HG03565 (cell line): ENCODE measurements around the gene ABCC5.

Experiments used
- ATAC-seq: cut with Tn5 transposase; IDR thresholded peaks from one replicate; pipeline ENCODE4 v1.9.1; 2021; ENCODE audit warnings: mild to moderate bottlenecking, moderate library complexity; ENCODE audit not compliant: unreplicated experiment

The ABCC5 gene

GRCh38 chr3:183981990-183982644, 35.6 kb downstream of the ABCC5 start:
- no peak for ATAC-seq

- no peak for ATAC-seq
Observed at GRCh38 chr3:183980403-183980802, 37.3 kb downstream of the ABCC5 start.

GRCh38 chr3:183975981-183976662, 41.6 kb downstream of the ABCC5 start:
- ATAC-seq: no peak

- ATAC-seq: no peak
Observed at GRCh38 chr3:183968666-183969245, 48.9 kb downstream of the ABCC5 start.

GRCh38 chr3:183967693-183968092, 50.0 kb downstream of the ABCC5 start:
- ATAC-seq: no peak

- no peak for ATAC-seq
Observed at GRCh38 chr3:183966361-183966791, 51.3 kb downstream of the ABCC5 start.

- ATAC-seq: no peak
Observed at GRCh38 chr3:183962807-183963206, 54.9 kb downstream of the ABCC5 start.

GRCh38 chr3:183959214-183959613, 58.5 kb downstream of the ABCC5 start:
- no peak for ATAC-seq

GRCh38 chr3:183958775-183959174, 58.9 kb downstream of the ABCC5 start:
- no peak for ATAC-seq

- ATAC-seq: no peak
Observed at GRCh38 chr3:183958226-183958625, 59.5 kb downstream of the ABCC5 start.

GRCh38 chr3:183954875-183955274, 62.8 kb downstream of the ABCC5 start:
- no peak for ATAC-seq

GRCh38 chr3:183953471-183954070, 64.1 kb downstream of the ABCC5 start:
- no peak for ATAC-seq

GRCh38 chr3:183951459-183951858, 66.2 kb downstream of the ABCC5 start:
- ATAC-seq: no peak

- ATAC-seq: no peak
Observed at GRCh38 chr3:183949690-183950089, 68.0 kb downstream of the ABCC5 start.

- ATAC-seq: no peak
Observed at GRCh38 chr3:183946037-183946436, 71.6 kb downstream of the ABCC5 start.

GRCh38 chr3:183944775-183945174, 72.9 kb downstream of the ABCC5 start:
- no peak for ATAC-seq

- ATAC-seq: no peak
Observed at GRCh38 chr3:183943739-183944138, 73.9 kb downstream of the ABCC5 start.

- no peak for ATAC-seq
Observed at GRCh38 chr3:183941216-183941615, 76.5 kb downstream of the ABCC5 start.

GRCh38 chr3:183937601-183938286, 79.9 kb downstream of the ABCC5 start:
- no peak for ATAC-seq

GRCh38 chr3:183933160-183933559, 84.5 kb downstream of the ABCC5 start:
- ATAC-seq: no peak

GRCh38 chr3:183931881-183932280, 85.8 kb downstream of the ABCC5 start:
- ATAC-seq: no peak
